ENCODE data around the gene FBH1.

The FBH1 gene

GRCh38 chr10:5929442-5929841 lies 39.4 kb downstream of the FBH1 start:
- Mint-ChIP-seq H3K27ac (no peak overlapping the region), H3K4me3 (no peak overlapping the region), H3K9me3 (no peaks in the 10 kb centered on the region), H3K36me3 (ENCODE audit: low read depth) (peaks cover 85% of the 10 kb centered on the region), H3K27me3 (ENCODE audit: low read depth, poor library complexity) (peaks cover 5% of the 10 kb centered on the region), H3K4me1 (no peaks in the 10 kb centered on the region)
- no peak for DNase-seq
- no peak for TF ChIP-seq CTCF (IDR thresholded peaks at IDR 0.05)

DNA sequence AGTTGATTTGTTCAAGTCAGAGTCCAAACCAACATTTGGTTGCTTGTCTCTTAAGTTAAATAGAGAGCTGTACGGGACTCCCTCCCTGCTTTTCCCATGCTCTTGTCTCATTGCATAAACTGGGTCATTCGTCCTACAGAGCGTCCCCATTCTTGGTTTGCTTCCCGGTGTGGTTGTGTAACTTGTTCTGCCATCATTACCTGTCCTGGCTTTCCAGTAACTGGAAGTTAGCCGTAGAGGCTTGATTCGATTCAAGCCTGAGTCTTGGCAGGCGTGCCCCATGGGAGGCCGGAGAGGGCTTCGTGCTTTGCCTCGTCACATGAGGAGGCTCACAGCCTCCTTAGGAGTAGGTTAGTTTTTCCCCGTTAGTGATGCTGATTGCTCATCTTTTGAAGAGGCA lies 40.2 kb downstream of the FBH1 start:
- no peak for TF ChIP-seq CTCF (IDR thresholded peaks at IDR 0.05)
- H3K36me3 Mint-ChIP-seq (ENCODE audit: low read depth) = peaks cover 79% of the 10 kb centered on the region
- peaks cover 5% of the 10 kb centered on the region for H3K27me3 Mint-ChIP-seq (ENCODE audit: low read depth, poor library complexity)
- H3K4me1 Mint-ChIP-seq = no peaks in the 10 kb centered on the region
- no peak overlapping the region for H3K4me3 Mint-ChIP-seq
- H3K27ac Mint-ChIP-seq = no peak overlapping the region
- DNase-seq = no peak
- no peaks in the 10 kb centered on the region for H3K9me3 Mint-ChIP-seq

- DNase-seq = no peak
- no peaks in the 10 kb centered on the region for H3K9me3 Mint-ChIP-seq
- H3K4me1 Mint-ChIP-seq = no peaks in the 10 kb centered on the region
- peaks cover 5% of the 10 kb centered on the region for H3K27me3 Mint-ChIP-seq (ENCODE audit: low read depth, poor library complexity)
- no peak overlapping the region for H3K27ac Mint-ChIP-seq
- no peak overlapping the region for H3K4me3 Mint-ChIP-seq
- TF ChIP-seq CTCF (IDR thresholded peaks at IDR 0.05) = no peak
- peaks cover 75% of the 10 kb centered on the region for H3K36me3 Mint-ChIP-seq (ENCODE audit: low read depth)
Observed at GRCh38 chr10:5932345-5932744, 42.3 kb downstream of the FBH1 start.

- no peak overlapping the region for H3K4me3 Mint-ChIP-seq
- peaks cover 5% of the 10 kb centered on the region for H3K27me3 Mint-ChIP-seq (ENCODE audit: low read depth, poor library complexity)
- DNase-seq = no peak
- TF ChIP-seq CTCF (IDR thresholded peaks at IDR 0.05) = no peak
- H3K9me3 Mint-ChIP-seq = no peaks in the 10 kb centered on the region
- H3K4me1 Mint-ChIP-seq = no peaks in the 10 kb centered on the region
- H3K36me3 Mint-ChIP-seq (ENCODE audit: low read depth) = peaks cover 79% of the 10 kb centered on the region
- no peak overlapping the region for H3K27ac Mint-ChIP-seq
Observed at GRCh38 chr10:5933909-5934546, 44.0 kb downstream of the FBH1 start.

GRCh38 chr10:5935628-5936027 lies 45.6 kb downstream of the FBH1 start:
- DNase-seq = no peak
- Mint-ChIP-seq H3K9me3 (no peaks in the 10 kb centered on the region), H3K27me3 (ENCODE audit: low read depth, poor library complexity) (peaks cover 3% of the 10 kb centered on the region), H3K36me3 (ENCODE audit: low read depth) (peaks cover 63% of the 10 kb centered on the region), H3K4me1 (peaks cover 2% of the 10 kb centered on the region), H3K27ac (no peak overlapping the region), H3K4me3 (no peak overlapping the region)
- no peak for TF ChIP-seq CTCF (IDR thresholded peaks at IDR 0.05)

GRCh38 chr10:5937016-5937415 lies 47.0 kb downstream of the FBH1 start:
- peaks cover 49% of the 10 kb centered on the region for H3K36me3 Mint-ChIP-seq (ENCODE audit: low read depth)
- peaks cover 15% of the 10 kb centered on the region for H3K4me1 Mint-ChIP-seq
- peaks cover 3% of the 10 kb centered on the region for H3K27me3 Mint-ChIP-seq (ENCODE audit: low read depth, poor library complexity)
- DNase-seq = no peak
- H3K4me3 Mint-ChIP-seq = no peak overlapping the region
- no peak overlapping the region for H3K27ac Mint-ChIP-seq
- no peak for TF ChIP-seq CTCF (IDR thresholded peaks at IDR 0.05)
- H3K9me3 Mint-ChIP-seq = no peaks in the 10 kb centered on the region
